Heart left ventricle (tissue), 16 donors: ENCODE data around the gene PALD1. TPM values are rescaled to one million over a fixed set of nuclear protein-coding genes. Genes with fewer than 3 reads are reported as not detected.
A peak's percentile ranks its signal among the peaks of the same experiment; 100 is the strongest.

Experiments used
- ATAC-seq, 4 donors: fragments of 200-7000 bp; cut with Tn5 transposase; one replicate each; pipeline ENCODE4 v1.9.1; 2020 to 2022; ENCODE audit warnings: moderate library complexity in 4 of 4, mild to moderate bottlenecking in 3 of 4, moderate number of reproducible peaks in 1 of 4
- DNase-seq, 5 donors: peaks; one replicate each; pipeline ENCODE4 v3.0.0-alpha.2; 2020
- H3K27ac ChIP-seq, 12 donors: fragments of 200-600 bp; sonication (generic) in 4 of 12; one replicate each; pipeline versions ENCODE4 v1.5.0 to v1.8.0; 2016 to 2022; ENCODE audit warnings: mild to moderate bottlenecking in 2 of 12
- H3K27me3 ChIP-seq, 9 donors: fragments of 200-600 bp; sonication (generic) in 2 of 9; one replicate each; pipeline versions ENCODE4 v1.5.1 to v1.8.0; 2016 to 2022; ENCODE audit warnings: mild to moderate bottlenecking in 3 of 9
- H3K36me3 ChIP-seq, 9 donors: fragments of 200-600 bp; sonication (generic) in 2 of 9; one replicate each; pipeline versions ENCODE4 v1.5.0 to v1.8.0; 2018 to 2022; ENCODE audit warnings: mild to moderate bottlenecking in 2 of 9
- H3K4me1 ChIP-seq, 12 donors: fragments of 200-600 bp; sonication (generic) in 4 of 12; one replicate each; pipeline versions ENCODE4 v1.5.0 to v1.8.0; 2016 to 2022; ENCODE audit warnings: mild to moderate bottlenecking in 3 of 12
- H3K4me3 ChIP-seq, 12 donors: fragments of 200-600 bp; sonication (generic) in 4 of 12; one replicate each; pipeline versions ENCODE4 v1.5.0 to v1.8.0; 2017 to 2022; ENCODE audit warnings: mild to moderate bottlenecking in 9 of 12, moderate library complexity in 4 of 12
- H3K9me3 ChIP-seq, 12 donors: fragments of 200-600 bp; sonication (generic) in 4 of 12; one replicate each; pipeline versions ENCODE4 v1.5.0 to v1.8.0; 2016 to 2022; ENCODE audit warnings: mild to moderate bottlenecking in 1 of 12
- CTCF ChIP-seq, 12 donors: fragments of 200-600 bp; sonication (generic) in 4 of 12; IDR thresholded peaks; one replicate each; pipeline versions ENCODE4 v1.5.0 to v1.8.0; 2018 to 2022; ENCODE audit warnings: antibody characterized with exemption in 12 of 12, mild to moderate bottlenecking in 5 of 12
- POLR2A ChIP-seq, 2 donors: fragments of 450-650 bp; IDR thresholded peaks; one replicate each; pipeline ENCODE4 v1.6.1; 2017; ENCODE audit warnings: antibody characterized with exemption in 2 of 2, mild to moderate bottlenecking in 2 of 2, moderate library complexity in 2 of 2
- WGBS, 4 donors: extraction: QIAGEN DNeasy Blood & Tissue Kit in 2 of 4; methylation state at CpG; one replicate each; pipeline versions ENCODE4 v1.1.5 to v1.1.7; 2013 to 2018; 5-methylcytosine and 5-hydroxymethylcytosine counted together
- intact Hi-C, 10 donors: fragments of 100-400 bp; cut with DNase I; formaldehyde crosslinking; loops; one replicate each; pipeline versions ENCODE4 v1.11.1 to v1.14.2; 2022
- polyA plus RNA-seq, 2 donors: library from polyadenylated mRNA; stranded (reverse); fragments of 200-250 nt; gene quantifications; one replicate each; pipeline ENCODE4 v1.2.3, GENCODE V29; 2013
- total RNA-seq, 9 donors: library from RNA; depleted of rRNA in 2 of 9; stranded (reverse); fragments of >200 nt in 2 of 9; fragmentation: NEBNext Ultra II Directional in 3 of 9; extraction: Animal tissue kit (Norgen Biotek cat#: 25700) in 3 of 9; gene quantifications; one replicate each; pipeline versions ENCODE4 v1.1.0 to v1.2.4, GENCODE V29; 2016 to 2023
- donor health status: ischemic (EF 13 %, LVEDD 7.1; RV severe dilation, severe dysfunction).
- donor health status: healthy with polysubstance abuse.
- donor health status: DM: no; HTN: yes; CAD: no.
- donor health status: DM: no; HTN: no; CAD: no.
- donor health status: ischemic (EF 25% LVEDD 6.9; RV normal size, moderate dysfunction).
- donor health status: ischemic (EF 25% LVEDD 5.7; RV mildly dilated, moderate dysfunction).
- donor health status: healthy.
- donor health status: DM: yes; HTN: yes; CAD: no.
- donor health status: ischemic (EF 35%, LVEDD 5.7; RV mildly dilated, moderate dysfunction).
- donor health status: nonischemic (EF 11% LVEDD 7.7; RV severe dilation, severe dysfunction).
- donor health status: DM: yes; HTN: yes; CAD: no.
- donor health status: PGD.
- donor health status: ischemic (EF 29% LVEDD 5.4; RV normal size, mild dysfunction).
- donor health status: nonischemic (EF 23%, LVEDD 6.1; RV moderate dilation, normal function).

PALD1 gene
- total and polyA plus RNA-seq, 11 donors = 2.7 to 12.3 (median 5.5) TPM

- WGBS, 4 donors = 97 to 98% (median 97%) methylated on average over 4 of the region's 4 CpGs
- Histone ChIP-seq H3K27me3 (no peaks in the 10 kb centered on the region), H3K9me3 (no peaks in the 10 kb centered on the region), H3K36me3 (no peaks in the 10 kb centered on the region), H3K27ac (no peak overlapping the region), H3K4me3 (no peak overlapping the region), H3K4me1 (peaks cover 0 to 33% (median 17%) of the 10 kb centered on the region in 12 donors)
- intact Hi-C loops = loop anchor here in 6 of 10 donors (10.0 kb wide), 4 partner anchors 210 to 420 kb away; partner anchors contain the start of genes PCBD1 (in 3 of the 6) and ADAMTS14 (in 1 of the 6)
- DNase-seq (peak in 1 of 5 donors; percentile 16), ATAC-seq (no peak)
- TF ChIP-seq CTCF (IDR thresholded peaks at IDR 0.05) = no peak
- TF ChIP-seq POLR2A (IDR thresholded peaks at IDR 0.05) = no peak
These were observed 13.3 kb upstream of the PALD1 start for GRCh38 chr10:70465278-70465677.

DNA sequence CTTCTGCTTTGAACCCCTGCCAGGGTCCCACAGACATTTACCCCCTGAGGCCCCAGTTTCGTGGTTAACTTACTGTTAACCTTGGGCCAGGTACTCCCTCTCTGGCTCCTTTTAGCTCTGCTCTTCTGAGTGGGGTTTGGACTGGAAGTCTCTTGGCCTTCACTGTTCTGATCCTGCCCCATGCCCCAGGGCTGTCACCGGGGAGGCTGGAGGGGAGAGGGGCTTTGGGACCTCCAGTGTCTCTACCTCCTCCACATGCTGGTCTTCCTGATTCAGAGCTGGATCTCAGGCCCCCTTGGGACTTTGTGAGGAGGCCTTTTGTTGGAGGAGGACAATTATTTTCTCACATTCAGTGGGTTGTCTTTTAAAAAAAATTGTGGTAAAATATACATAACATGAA is 12.7 kb upstream of the PALD1 start:
- ATAC-seq (no peak), DNase-seq (peak in 1 of 5 donors; percentile 16)
- H3K27me3 ChIP-seq = no peaks in the 10 kb centered on the region
- H3K4me3 ChIP-seq = no peak overlapping the region
- TF ChIP-seq POLR2A (IDR thresholded peaks at IDR 0.05) (no peak), CTCF (IDR thresholded peaks at IDR 0.05) (no peak)
- H3K4me1 ChIP-seq = peaks cover 0 to 33% (median 17%) of the 10 kb centered on the region in 12 donors
- H3K36me3 ChIP-seq = no peaks in the 10 kb centered on the region
- intact Hi-C loops = loop anchor here in 6 of 10 donors (10.0 kb wide), 4 partner anchors 209 to 419 kb away; partner anchors contain the start of genes PCBD1 (in 3 of the 6) and ADAMTS14 (in 1 of the 6)
- H3K9me3 ChIP-seq = no peaks in the 10 kb centered on the region
- H3K27ac ChIP-seq = no peak overlapping the region
- WGBS, 4 donors = 92 to 97% (median 92%) methylated on average over 2 of the region's 2 CpGs

DNA sequence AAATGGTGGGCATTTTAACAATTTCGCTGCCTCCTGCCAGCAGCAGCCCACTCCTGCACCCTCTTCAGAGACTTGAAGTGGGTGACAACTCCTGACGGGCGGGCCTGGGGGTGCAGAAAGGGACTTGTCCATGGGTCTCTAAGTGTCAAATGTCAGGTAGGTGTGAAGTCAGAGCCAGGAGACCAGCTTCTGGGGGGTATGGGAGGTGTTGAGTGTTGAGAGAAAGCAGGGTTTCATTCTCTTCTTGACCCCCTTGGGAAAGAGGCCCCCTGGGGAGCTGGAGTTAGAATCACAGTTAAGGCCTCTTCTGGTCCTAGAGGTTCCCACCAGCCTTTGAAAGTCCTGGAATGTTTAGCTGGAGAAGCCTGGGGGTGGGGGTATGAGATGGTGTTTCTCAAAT is 11.6 kb upstream of the PALD1 start:
- ATAC-seq = no peak
- DNase-seq = peak in 1 of 5 donors; percentile 13
- no peak for TF ChIP-seq CTCF (IDR thresholded peaks at IDR 0.05)

GRCh38 chr10:70472799-70473454 is 5.6 kb upstream of the PALD1 start:
- DNase-seq (peak in 1 of 5 donors; percentile 21), ATAC-seq (no peak)
- TF ChIP-seq CTCF (IDR thresholded peaks at IDR 0.05) (no peak), POLR2A (IDR thresholded peaks at IDR 0.05) (no peak)
- Histone ChIP-seq H3K27ac (no peak overlapping the region), H3K27me3 (peaks cover 0 to 5% (median 0%) of the 10 kb centered on the region in 9 donors), H3K4me3 (no peak overlapping the region), H3K36me3 (no peaks in the 10 kb centered on the region), H3K4me1 (peaks cover 0 to 18% (median 8%) of the 10 kb centered on the region in 12 donors), H3K9me3 (no peaks in the 10 kb centered on the region)
- intact Hi-C loops = loop anchor here in 1 of 10 donors (10.0 kb wide), 1 partner anchor 412 kb away; the partner anchor contains the start of gene PCBD1
- 78 to 89% (median 85%) methylated on average over 7 to 8 of the region's 8 CpGs for whole genome bisulfite sequencing, 4 donors

More for the DNA sequence above, 11.6 kb upstream of the PALD1 start:
- intact Hi-C loops = loop anchor here in 6 of 10 donors (10.0 kb wide), 4 partner anchors 208 to 418 kb away; partner anchors contain the start of genes PCBD1 (in 3 of the 6) and ADAMTS14 (in 1 of the 6)
- Histone ChIP-seq H3K36me3 (no peaks in the 10 kb centered on the region), H3K9me3 (no peaks in the 10 kb centered on the region), H3K27me3 (no peaks in the 10 kb centered on the region), H3K27ac (no peak overlapping the region), H3K4me1 (peaks cover 0 to 27% (median 15%) of the 10 kb centered on the region in 12 donors), H3K4me3 (no peak overlapping the region)
- 95 to 100% (median 97%) methylated on average over 3 of the region's 3 CpGs for WGBS, 4 donors
